Kidney glomerular epithelial cell (primary cell): ENCODE measurements around the gene ILDR1.
A peak's percentile ranks its signal among the peaks of the same experiment; 100 is the strongest.

Experiments
- DNase-seq: peaks from one replicate; lab custom pipeline; 2025; lab: John Stamatoyannopoulos, UW

Gene ILDR1

GRCh38 chr3:122014741-122015140 lies 7.3 kb downstream of the ILDR1 start:
- DNase-seq = no peak

- no peak for DNase-seq
Observed at GRCh38 chr3:122013448-122013925, 8.6 kb downstream of the ILDR1 start.

DNA sequence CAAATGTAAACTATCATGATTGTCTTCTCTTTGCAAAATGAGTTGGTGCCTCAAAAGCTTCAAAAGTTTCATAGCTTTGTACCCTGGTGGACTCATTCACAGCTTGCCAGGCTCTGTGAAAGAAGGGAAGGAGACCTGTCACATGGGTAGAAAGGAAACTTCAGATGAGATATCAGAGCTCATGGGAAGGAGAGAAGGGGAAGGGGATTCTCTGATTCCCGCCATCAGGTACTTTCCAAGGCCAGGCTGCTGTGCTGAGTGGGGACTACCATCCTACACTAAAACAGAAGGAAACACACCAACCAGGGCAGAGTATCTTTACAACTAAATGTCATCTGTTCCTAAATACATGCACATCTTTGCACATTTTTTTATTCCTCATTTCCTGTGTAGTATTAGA lies 9.2 kb downstream of the ILDR1 start:
- DNase-seq = no peak

DNA sequence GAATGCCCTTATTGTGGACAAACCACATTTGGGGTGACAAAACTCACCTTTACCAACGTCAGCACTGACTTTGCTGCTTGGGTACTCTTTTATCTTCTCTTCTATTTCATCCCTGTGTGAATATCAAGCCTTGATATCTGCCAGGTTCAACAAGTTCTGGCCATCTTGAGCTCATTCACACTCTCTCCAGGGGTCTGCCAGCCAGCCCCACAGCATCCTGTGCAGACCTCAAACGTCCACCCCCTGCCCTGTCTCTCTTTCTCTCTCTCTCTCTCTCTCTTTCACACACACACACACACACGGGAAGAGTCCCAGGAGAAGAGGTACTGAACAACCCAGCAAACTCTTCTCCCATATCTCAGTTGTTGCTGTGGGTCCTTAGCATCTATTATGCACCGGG lies 10.7 kb downstream of the ILDR1 start:
- no peak for DNase-seq

DNA sequence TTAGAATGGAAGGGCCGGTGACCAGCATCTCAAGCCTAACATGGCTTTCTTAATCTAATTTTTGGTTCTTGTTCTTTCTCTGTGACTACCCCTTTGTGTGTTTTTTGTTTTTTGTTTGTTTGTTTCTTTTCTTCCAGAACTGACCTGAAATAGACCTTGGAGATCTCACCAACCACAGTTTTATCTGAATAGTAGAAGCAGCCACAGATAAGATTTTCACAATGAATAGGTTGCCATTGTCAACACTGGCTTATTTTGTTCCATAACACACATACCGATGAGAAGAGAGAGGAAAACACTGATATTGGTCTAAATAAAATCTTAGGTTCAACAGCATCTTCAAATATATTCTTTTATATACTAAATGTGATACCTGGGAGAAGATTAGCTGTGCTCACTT lies 11.5 kb downstream of the ILDR1 start:
- no peak for DNase-seq

DNA sequence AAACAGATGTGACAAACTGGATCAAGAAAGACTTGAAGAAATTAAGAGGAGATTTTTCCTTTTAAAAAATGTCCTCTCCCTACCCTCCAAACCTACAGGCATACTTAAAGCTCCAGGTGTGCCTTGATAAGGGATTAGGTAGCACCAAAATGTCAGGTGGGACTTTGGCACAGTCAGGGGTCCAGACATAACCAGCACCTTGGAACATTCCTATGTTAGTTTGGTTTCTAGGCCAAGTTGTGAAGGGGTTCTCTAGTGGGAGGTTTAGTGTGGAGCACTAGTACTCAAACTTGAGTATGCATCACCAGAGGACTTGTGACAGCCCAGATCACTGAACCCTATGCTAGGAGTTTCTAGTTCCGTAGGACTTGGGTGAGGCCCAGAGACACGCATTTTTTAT lies 13.9 kb downstream of the ILDR1 start:
- no peak for DNase-seq

- DNase-seq = no peak
Observed at GRCh38 chr3:122006267-122006666, 15.8 kb downstream of the ILDR1 start.

- no peak for DNase-seq
Observed at GRCh38 chr3:122004991-122005565, 17.0 kb downstream of the ILDR1 start.

DNA sequence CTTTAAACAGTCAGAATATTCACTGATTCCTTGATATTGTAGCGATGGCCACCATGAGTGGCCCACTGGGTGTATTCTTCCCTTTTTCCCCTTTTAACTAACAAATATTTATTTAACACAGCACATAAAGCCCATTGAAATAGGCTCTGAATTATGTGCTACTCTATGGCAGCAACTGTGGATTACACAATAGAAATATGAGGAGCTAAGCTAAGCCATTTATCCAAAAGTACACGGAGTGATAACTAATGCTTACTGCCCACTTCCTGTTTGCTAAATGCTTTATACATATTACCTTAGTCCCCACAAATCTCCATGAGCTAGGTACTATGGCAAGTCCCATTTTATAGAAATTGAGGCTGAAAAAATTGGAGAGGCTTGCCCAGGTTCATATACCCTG lies 17.9 kb downstream of the ILDR1 start:
- DNase-seq = no peak

GRCh38 chr3:122003606-122004005 lies 18.4 kb downstream of the ILDR1 start:
- peak; percentile 50 for DNase-seq

DNA sequence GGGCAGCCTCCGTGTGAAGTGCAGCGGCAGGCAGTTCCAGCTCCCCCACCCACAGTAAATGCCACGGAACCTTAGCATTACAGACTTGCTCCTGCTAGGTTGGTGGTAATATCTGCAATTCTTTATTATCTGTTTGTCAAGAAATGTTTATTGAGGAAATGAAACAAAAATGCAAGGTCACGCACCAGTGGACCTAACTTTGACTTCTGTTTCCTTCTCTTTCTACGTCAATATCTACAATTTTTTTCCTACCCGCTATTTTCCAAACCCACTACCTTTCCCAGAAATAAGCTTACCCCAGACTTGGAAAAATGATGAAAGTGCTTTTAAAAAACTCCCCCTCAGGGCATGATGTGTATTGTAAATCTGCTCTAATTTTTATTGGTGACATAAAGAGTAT lies 18.9 kb downstream of the ILDR1 start:
- DNase-seq = no peak

- DNase-seq = no peak
Observed at GRCh38 chr3:122002611-122003010, 19.4 kb downstream of the ILDR1 start.

- no peak for DNase-seq
Observed at GRCh38 chr3:122001892-122002291, 20.2 kb downstream of the ILDR1 start.

DNA sequence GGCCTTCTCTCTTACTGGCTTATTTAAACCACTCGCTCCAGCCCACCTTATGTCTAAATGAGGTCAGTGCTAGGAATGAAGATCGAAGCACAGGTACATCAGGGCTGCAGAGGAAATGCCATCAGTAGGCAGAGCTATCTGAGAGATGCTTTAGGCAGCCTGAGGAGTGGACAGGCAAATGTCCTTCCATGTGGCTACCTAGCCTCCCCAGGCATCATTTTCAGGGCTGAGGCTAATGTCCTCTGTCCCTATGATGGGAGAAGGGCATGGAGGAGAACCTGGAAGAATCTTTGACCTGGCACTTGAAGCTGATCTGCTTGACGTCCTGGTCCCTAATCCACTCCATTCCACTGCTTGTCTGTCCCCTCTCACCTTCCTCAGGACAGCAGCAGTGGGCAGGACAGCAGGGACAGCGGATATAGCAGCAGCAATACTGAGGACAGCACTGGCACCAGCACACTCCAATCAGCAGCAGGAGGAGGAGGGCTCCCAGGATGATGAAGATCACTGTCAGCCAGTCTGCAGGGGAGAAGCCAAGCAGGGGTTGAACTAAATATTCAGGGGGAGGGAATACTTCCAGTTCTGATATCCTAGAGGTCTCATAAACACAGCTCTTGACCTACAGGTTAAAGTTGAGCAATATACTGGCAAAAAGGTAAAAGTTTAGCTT lies 21.0 kb downstream of the ILDR1 start:
- no peak for DNase-seq

GRCh38 chr3:121999931-122000330 lies 22.1 kb downstream of the ILDR1 start:
- DNase-seq = no peak

DNA sequence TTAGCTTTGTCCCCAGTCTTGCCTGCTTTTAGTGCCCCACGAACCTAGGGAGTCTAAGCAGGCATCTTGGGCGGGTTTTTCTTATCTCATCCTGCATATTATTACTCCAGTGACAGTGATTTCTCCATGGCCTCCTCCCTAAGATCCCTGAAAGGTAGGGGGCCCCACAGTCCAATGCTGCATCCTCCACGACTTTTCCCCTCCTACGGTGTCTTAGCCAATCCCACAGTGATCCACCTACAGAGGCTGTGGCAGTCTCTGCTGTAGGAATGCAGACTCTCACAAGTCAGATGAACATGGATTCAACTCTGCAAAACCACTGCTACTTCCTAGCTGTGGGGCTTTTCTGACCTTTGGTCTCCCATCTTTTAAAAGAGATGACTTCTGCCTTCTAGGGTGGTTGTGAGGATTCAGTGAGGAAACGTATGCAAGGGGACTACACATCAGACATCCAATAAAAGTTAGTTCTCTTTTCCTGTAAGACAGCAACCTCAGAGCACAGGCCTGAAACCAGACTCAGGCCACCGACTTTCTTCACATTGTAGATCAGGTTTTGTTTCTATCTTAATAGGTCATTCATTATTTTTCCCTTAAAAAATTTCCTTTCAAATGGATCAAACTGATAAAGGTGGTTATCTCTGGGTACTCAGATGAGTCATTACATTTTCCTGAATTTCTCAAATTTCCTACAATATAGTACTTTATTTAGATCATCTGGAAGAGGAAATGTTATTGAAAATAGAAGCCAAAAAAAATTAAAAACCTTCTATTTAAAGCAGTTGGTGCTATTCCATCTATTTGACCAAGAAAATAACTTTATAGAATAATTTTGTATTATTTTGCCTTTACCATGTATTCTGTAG lies 23.2 kb downstream of the ILDR1 start:
- DNase-seq = no peak

GRCh38 chr3:121998030-121998580 lies 23.9 kb downstream of the ILDR1 start:
- peak; percentile 87 for DNase-seq

DNA sequence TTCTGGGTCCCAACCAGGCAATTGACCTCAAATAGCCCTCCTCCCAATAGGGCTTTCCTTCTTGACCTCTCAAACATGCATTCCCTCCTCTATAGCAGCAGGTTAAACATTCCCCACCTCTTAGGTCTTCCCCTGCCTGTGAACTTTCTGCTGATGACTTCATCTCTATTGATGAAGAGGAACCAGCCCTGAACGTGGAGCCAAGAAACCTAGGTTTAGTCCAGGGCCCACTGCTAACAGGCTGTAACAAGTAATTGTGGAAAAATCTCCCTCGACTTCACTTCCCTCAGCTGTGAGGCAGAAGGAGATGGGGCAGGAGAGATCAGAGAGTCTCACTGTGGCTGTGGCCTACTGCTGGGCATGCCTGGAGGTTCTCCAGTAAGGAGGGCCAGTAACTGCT lies 24.7 kb downstream of the ILDR1 start:
- DNase-seq = no peak

GRCh38 chr3:121996441-121996840 lies 25.6 kb downstream of the ILDR1 start:
- no peak for DNase-seq

GRCh38 chr3:121995161-121996137 lies 26.6 kb downstream of the ILDR1 start:
- DNase-seq = peak; percentile 50

GRCh38 chr3:121994551-121994950 lies 27.5 kb downstream of the ILDR1 start:
- no peak for DNase-seq
